Keratinocyte (primary cell): ENCODE data around the gene C1RL. TPM values are rescaled to one million over a fixed set of nuclear protein-coding genes. Genes with fewer than 3 reads are reported as not detected.
"Not testable (repeated sequence)": the region's sequence is repeated elsewhere in the genome, so short reads cannot be mapped to it uniquely, and the experiment has no call there.

Source experiments
- DNase-seq: peaks from one replicate; pipeline ENCODE4 v3.0.0-alpha.2; 2011; ENCODE audit warnings: low read depth, missing footprints, low spot score
- FAIRE-seq: peaks from 2 replicates; lab custom pipeline; 2011; peaks lifted over from hg19 to GRCh38; lab: Jason Lieb, UNC
- H2AFZ ChIP-seq: 2 replicates; pipeline ENCODE4 v1.6.0; 2012; ENCODE audit warnings: low read length, control low read depth, inconsistent platforms; ENCODE audit not compliant: control insufficient read depth
- H3K27ac ChIP-seq: 2 replicates; pipeline ENCODE4 v1.5.1; 2011; ENCODE audit warnings: low read length; ENCODE audit not compliant: control insufficient read depth, insufficient read depth
- H3K27me3 ChIP-seq: 3 replicates; pipeline ENCODE4 v1.6.0; 2011; ENCODE audit warnings: low read length; ENCODE audit not compliant: control insufficient read depth, insufficient read depth; ENCODE audit errors: extremely low read depth
- H3K36me3 ChIP-seq, 2 experiments: 2 replicates in 1 of 2; 3 replicates in 1 of 2; pipeline ENCODE4 v1.5.1; 2011; ENCODE audit warnings: low read length in 2 of 2, mild to moderate bottlenecking in 1 of 2; ENCODE audit not compliant: control insufficient read depth in 2 of 2, insufficient read depth in 2 of 2; ENCODE audit errors: extremely low read depth in 1 of 2
- H3K4me1 ChIP-seq: 3 replicates; pipeline ENCODE4 v1.5.1; 2011; ENCODE audit warnings: low read length; ENCODE audit not compliant: control insufficient read depth, insufficient read depth; ENCODE audit errors: extremely low read depth
- H3K4me2 ChIP-seq: 3 replicates; pipeline ENCODE4 v1.6.0; 2011; ENCODE audit warnings: low read depth, low read length; ENCODE audit not compliant: control insufficient read depth, insufficient read depth; ENCODE audit errors: extremely low read depth
- H3K4me3 ChIP-seq, 3 experiments: fragments of 200-600 bp in 1 of 3; sonication (generic) in 1 of 3; 2 replicates in 2 of 3; 3 replicates in 1 of 3; pipeline ENCODE4 v1.5.1; 2011 to 2016; ENCODE audit warnings: low read length in 3 of 3, mild to moderate bottlenecking in 3 of 3, control low read depth in 2 of 3, inconsistent platforms in 1 of 3, low read depth in 1 of 3, mixed read lengths in 1 of 3, mixed run types in 1 of 3, moderate library complexity in 1 of 3; ENCODE audit not compliant: control insufficient read depth in 2 of 3, insufficient read depth in 2 of 3; ENCODE audit errors: extremely low read depth in 1 of 3
- H3K79me2 ChIP-seq: 2 replicates; pipeline ENCODE4 v1.6.0; 2012; ENCODE audit warnings: low read length; ENCODE audit not compliant: control insufficient read depth, insufficient read depth
- H3K9ac ChIP-seq: 3 replicates; pipeline ENCODE4 v1.6.0; 2011; ENCODE audit warnings: low read length; ENCODE audit not compliant: control insufficient read depth, insufficient read depth; ENCODE audit errors: extremely low read depth
- H3K9me1 ChIP-seq: 3 replicates; pipeline ENCODE4 v1.6.0; 2011; ENCODE audit warnings: low read length; ENCODE audit not compliant: control insufficient read depth, insufficient read depth; ENCODE audit errors: extremely low read depth
- H3K9me3 ChIP-seq: 2 replicates; pipeline ENCODE4 v1.5.1; 2012; ENCODE audit warnings: low read depth, low read length; ENCODE audit not compliant: control insufficient read depth
- H4K20me1 ChIP-seq: 3 replicates; pipeline ENCODE4 v1.6.0; 2011; ENCODE audit warnings: low read length; ENCODE audit not compliant: control insufficient read depth, insufficient read depth; ENCODE audit errors: extremely low read depth
- CTCF ChIP-seq, 3 experiments: IDR thresholded peaks in 1 of 3; conservative IDR thresholded peaks in 1 of 3; optimal IDR thresholded peaks in 1 of 3; 2 replicates in 2 of 3; 3 replicates in 1 of 3; pipeline versions ENCODE3 to v1.5.1; 2011; ENCODE audit warnings: low read length in 3 of 3, mild to moderate bottlenecking in 3 of 3, moderate library complexity in 2 of 3, control low read depth in 1 of 3, inconsistent platforms in 1 of 3; ENCODE audit not compliant: insufficient read depth in 2 of 3; ENCODE audit errors: extremely low read depth in 1 of 3
- EZH2 ChIP-seq: IDR thresholded peaks from one replicate; pipeline ENCODE4 v1.6.1; 2012; ENCODE audit warnings: inconsistent platforms, mild to moderate bottlenecking, low read length, moderate library complexity
- dilution Hi-C: fragments of 300-500 bp; cut with MboI; formaldehyde crosslinking; loops from one replicate; pipeline ENCODE4 v1.7.0; 2020; ENCODE audit warnings: low sequenced_read_pairs; ENCODE audit not compliant: extremely low pct_ligation_motif_present
- polyA plus RNA-seq, 5 experiments: library from polyadenylated mRNA; depleted of rRNA in 3 of 5; stranded (reverse) in 3 of 5; stranded (forward) in 1 of 5; unstranded in 1 of 5; fragments of >200 nt; gene quantifications; 1 replicate in 1 of 5; 2 replicates in 3 of 5; 3 replicates in 1 of 5; pipeline versions ENCODE4 v1.2.1 to v1.2.3, GENCODE V29; 2011 to 2012; ENCODE audit warnings: missing spikeins in 2 of 5, low read depth in 1 of 5, low replicate concordance in 1 of 5

Gene C1RL
- polyA plus RNA-seq, 1 donor (not counting 4 experiments of a cell fraction or from before 2014, with no cell fraction given), result 9.3 TPM

- Histone ChIP-seq H2AFZ (no peak overlapping the region), H3K4me1 (peaks cover under 1% of the 10 kb centered on the region), H3K79me2 (no peaks in the 10 kb centered on the region), H3K36me3 (no peaks in the 10 kb centered on the region), H3K4me2 (no peak overlapping the region), H3K4me3 (no peak overlapping the region), H3K27me3 (no peaks in the 10 kb centered on the region), H3K9me1 (no peaks in the 10 kb centered on the region), H3K9me3 (no peaks in the 10 kb centered on the region), H3K9ac (no peak overlapping the region), H3K27ac (no peak overlapping the region), H4K20me1 (no peaks in the 10 kb centered on the region)
- FAIRE-seq (no peak), DNase-seq (no peak)
- dilution Hi-C loops, result no loop called here
- TF ChIP-seq CTCF (optimal IDR thresholded peaks at IDR 0.05 in 1 of 3, IDR thresholded peaks at IDR 0.05 in 1 of 3, conservative IDR thresholded peaks at IDR 0.05 in 1 of 3; ENCODE audit: extremely low read depth in 1 of 3, insufficient read depth in 2 of 3, low read length in 3 of 3), result no peak
- TF ChIP-seq EZH2, result no peak
Observed at GRCh38 chr12:7054925-7055324, 54.1 kb downstream of the C1RL start.

DNA sequence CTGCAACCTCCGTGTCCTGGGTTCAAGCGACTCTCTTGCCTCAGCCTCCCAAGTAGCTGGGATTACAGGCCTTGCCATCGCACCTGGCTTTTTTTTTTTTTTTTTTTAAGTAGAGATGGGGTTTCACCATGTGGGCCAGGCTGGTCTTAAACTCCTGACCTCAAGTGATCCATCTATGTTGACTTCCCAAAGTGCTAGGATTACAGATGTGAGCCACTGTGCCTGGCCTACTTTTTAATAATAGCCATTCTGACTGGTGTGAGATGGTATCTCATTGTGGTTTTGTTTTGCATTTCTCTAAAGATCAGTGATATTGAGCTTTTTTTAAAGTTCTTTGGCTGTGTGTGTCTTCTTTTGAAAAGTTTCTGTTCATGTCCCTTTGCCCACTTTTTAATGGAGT lies 59.0 kb downstream of the C1RL start:
- H3K4me1 ChIP-seq, dilution Hi-C loops, H3K27me3 ChIP-seq, H3K4me2 ChIP-seq, H3K27ac ChIP-seq, H3K9ac ChIP-seq, H2AFZ ChIP-seq, H3K9me3 ChIP-seq, FAIRE-seq, H4K20me1 ChIP-seq, H3K79me2 ChIP-seq, H3K36me3 ChIP-seq, H3K9me1 ChIP-seq, DNase-seq, H3K4me3 ChIP-seq: not testable (repeated sequence)

- H3K9me3 ChIP-seq, H3K36me3 ChIP-seq, H3K4me2 ChIP-seq, H3K27ac ChIP-seq, H3K79me2 ChIP-seq, H3K4me1 ChIP-seq, H4K20me1 ChIP-seq, H3K9me1 ChIP-seq, H2AFZ ChIP-seq, H3K4me3 ChIP-seq, FAIRE-seq, H3K9ac ChIP-seq, dilution Hi-C loops, DNase-seq, H3K27me3 ChIP-seq: not testable (repeated sequence)
Observed at GRCh38 chr12:7049445-7049951, 59.5 kb downstream of the C1RL start.
